K562 (cell line): ENCODE results near the gene FN1. TPM values are rescaled to one million over a fixed set of nuclear protein-coding genes. Genes with fewer than 3 reads are reported as not detected.

ENCODE experiments used
- ATAC-seq: fragments of 200-7000 bp; cut with Tn5 transposase; 3 replicates; pipeline ENCODE4 v1.9.1; 2020; ENCODE audit warnings: moderate library complexity
- BruUV-seq: library from RNA; stranded (reverse); fragments of 400-500 nt; replicated peaks from 2 replicates; lab custom pipeline; 2021; lab: Mats Ljungman, UMichigan
- CTCF ChIA-PET: fragments of 300-600 bp; formaldehyde crosslinking; extraction: SDS; loops from one replicate; lab custom pipeline; 2021; ENCODE audit warnings: low intra/inter-chr PET ratio; lab: Yijun Ruan, JAX
- POLR2A ChIA-PET: fragments of 300-600, 350-650 bp; sonication (Branson Sonifier 250); formaldehyde crosslinking; extraction: SDS; loops from one replicate; lab custom pipeline; 2021; ENCODE audit warnings: antibody characterized with exemption, inconsistent platforms; lab: Yijun Ruan, JAX
- DNase-seq, 4 experiments: peaks; one replicate each; pipeline versions ENCODE4 v3.0.0 to v3.0.0-alpha.2; 2011 to 2018; ENCODE audit warnings: low spot score in 3 of 4, mixed read lengths in 3 of 4; ENCODE audit errors: extremely low read depth in 1 of 4
- FAIRE-seq: peaks from 2 replicates; lab custom pipeline; 2011; peaks lifted over from hg19 to GRCh38; lab: Jason Lieb, UNC
- H2AFZ ChIP-seq: 2 replicates; pipeline ENCODE4 v1.6.0; 2011; ENCODE audit warnings: low read depth, low read length, control low read depth, inconsistent platforms
- H3K27ac ChIP-seq: fragments of 200-600 bp; 3 replicates; pipeline ENCODE4 v1.8.0; 2011; ENCODE audit warnings: low read depth, mild to moderate bottlenecking, control low read depth, inconsistent platforms, low read length, moderate library complexity, mixed read lengths; ENCODE audit errors: extremely low read depth
- H3K27me3 ChIP-seq, 2 experiments: fragments of 300-600 bp in 1 of 2; 2 replicates in 1 of 2; 3 replicates in 1 of 2; pipeline versions ENCODE4 v1.6.0 to v1.8.0; 2011; ENCODE audit warnings: inconsistent platforms in 2 of 2, low read length in 2 of 2, mild to moderate bottlenecking in 1 of 2, mixed read lengths in 1 of 2, moderate library complexity in 1 of 2; ENCODE audit not compliant: control insufficient read depth in 2 of 2, insufficient read depth in 2 of 2
- H3K36me3 ChIP-seq: fragments of 300-600 bp; 3 replicates; pipeline ENCODE4 v1.8.0; 2011; ENCODE audit warnings: mild to moderate bottlenecking, low read length, inconsistent platforms; ENCODE audit not compliant: control insufficient read depth, insufficient read depth
- H3K4me1 ChIP-seq, 2 experiments: fragments of 200-600 bp in 1 of 2; replicated peaks in 1 of 2; 2 replicates in 1 of 2; 3 replicates in 1 of 2; pipeline versions ENCODE4 v1.5.1 to v1.8.0; 2011; ENCODE audit warnings: inconsistent platforms in 2 of 2, low read length in 2 of 2, mild to moderate bottlenecking in 1 of 2, mixed read lengths in 1 of 2, moderate library complexity in 1 of 2; ENCODE audit not compliant: control insufficient read depth in 2 of 2, insufficient read depth in 2 of 2
- H3K4me2 ChIP-seq: 2 replicates; pipeline ENCODE4 v1.6.1; 2011; ENCODE audit warnings: low read length, control low read depth, inconsistent platforms, mixed read lengths; ENCODE audit not compliant: insufficient read depth
- H3K4me3 ChIP-seq: fragments of 200-600 bp; sonication (generic), shearing (Covaris generic); 2 replicates; pipeline ENCODE4 v1.5.1; 2016; ENCODE audit warnings: control low read depth, inconsistent platforms
- H3K79me2 ChIP-seq: fragments of 200-600 bp; 3 replicates; pipeline ENCODE4 v1.8.0; 2011; ENCODE audit warnings: low read length, inconsistent platforms; ENCODE audit not compliant: control insufficient read depth, insufficient read depth
- H3K9ac ChIP-seq, 2 experiments: 2 replicates each; pipeline versions ENCODE4 v1.6.0 to v1.6.1; 2011; ENCODE audit warnings: low read depth in 2 of 2, low read length in 2 of 2, control low read depth in 1 of 2, inconsistent platforms in 1 of 2, mild to moderate bottlenecking in 1 of 2, mixed read lengths in 1 of 2; ENCODE audit not compliant: insufficient read depth in 1 of 2
- H3K9me1 ChIP-seq: one replicate; pipeline ENCODE4 v1.6.0; 2011; ENCODE audit warnings: inconsistent platforms, mild to moderate bottlenecking, low read length, moderate library complexity; ENCODE audit not compliant: control insufficient read depth, insufficient read depth
- H3K9me3 ChIP-seq: replicated peaks from 2 replicates; pipeline ENCODE4 v1.5.1; 2011; ENCODE audit warnings: low read depth, low read length, inconsistent platforms; ENCODE audit not compliant: control insufficient read depth, insufficient read depth
- H4K20me1 ChIP-seq: replicated peaks from 2 replicates; pipeline ENCODE4 v1.6.1; 2011; ENCODE audit warnings: low read length, inconsistent platforms, mixed read lengths; ENCODE audit not compliant: control insufficient read depth, insufficient read depth
- GATAD2A ChIP-seq: fragments of 450-650 bp; IDR thresholded peaks from 2 replicates; pipeline ENCODE4 v1.6.1; 2017
- KLF1 ChIP-seq: fragments of 450-650 bp; IDR thresholded peaks from 2 replicates; pipeline ENCODE4 v1.6.1; 2016; ENCODE audit warnings: missing genetic modification characterization, missing compliant biosample characterization
- NRF1 ChIP-seq, 2 experiments: fragments of 450-650 bp; IDR thresholded peaks in 1 of 2; conservative IDR thresholded peaks in 1 of 2; 2 replicates each; pipeline ENCODE4 v1.6.1; 2014; ENCODE audit warnings: mild to moderate bottlenecking in 2 of 2
- SMAD3 ChIP-seq: fragments of 450-650 bp; formaldehyde crosslinking; conservative IDR thresholded peaks from 2 replicates; pipeline ENCODE4 v1.4.0; 2020; ENCODE audit warnings: mild to moderate bottlenecking
- ZNF586 ChIP-seq: fragments of 450-650 bp; formaldehyde crosslinking; conservative IDR thresholded peaks from 2 replicates; pipeline ENCODE4 v1.4.0; 2020; ENCODE audit warnings: mild to moderate bottlenecking, moderate library complexity
- ZNF717 ChIP-seq: fragments of 250-450 bp; sonication (Bioruptor Pico); IDR thresholded peaks from 2 replicates; pipeline ENCODE4 v1.5.0; 2021
- ZNF830 ChIP-seq: fragments of 250-450 bp; sonication (Bioruptor Pico); IDR thresholded peaks from 2 replicates; pipeline ENCODE4 v1.5.0; 2021; ENCODE audit warnings: mild to moderate bottlenecking
- WGBS: fragments of 100-300 bp; shearing (Covaris generic); methylation state at CpG from one replicate; pipeline ENCODE4 v1.1.6; 2016; ENCODE audit warnings: low coverage, mixed read lengths; ENCODE audit not compliant: insufficient coverage; ENCODE audit errors: missing lambda C conversion rate; 5-methylcytosine and 5-hydroxymethylcytosine counted together
- in situ Hi-C: fragments of 300-500 bp; cut with MboI; formaldehyde crosslinking; loops from 4 replicates; pipeline ENCODE4 v1.15.0; 2018; ENCODE audit warnings: inconsistent platforms, mixed read lengths
- intact Hi-C: fragments of 100-400 bp; cut with micrococcal nuclease; formaldehyde crosslinking; loops from 2 replicates; pipeline ENCODE4 v1.14.2; 2022
- polyA plus RNA-seq, 8 experiments: library from polyadenylated mRNA; depleted of rRNA in 4 of 8; stranded (reverse) in 5 of 8; unstranded in 3 of 8; fragments of >200 nt; fragmentation: Nextera tagmentation in 2 of 8; fragmentation: Illumina TruSeq in 1 of 8; extraction: Ambion mirVana in 2 of 8; extraction: Trizol in 1 of 8; gene quantifications; 2 replicates each; pipeline versions ENCODE4 v1.2.1 to v1.2.3, GENCODE V29; 2011 to 2014; ENCODE audit warnings: inconsistent platforms in 1 of 8, missing spikeins in 1 of 8
- total RNA-seq, 7 experiments: library from RNA; depleted of rRNA in 6 of 7; stranded (reverse); fragments of >200 nt in 6 of 7; fragmentation: Illumina TruSeq in 2 of 7; extraction: Trizol in 2 of 7; gene quantifications; 2 replicates each; pipeline versions ENCODE4 v1.2.1 to v1.2.3, GENCODE V29; 2011 to 2021; ENCODE audit warnings: low replicate concordance in 1 of 7
- TF ChIP-seq, protein P1 (sequence below): sonication (generic); formaldehyde crosslinking; IDR thresholded peaks from 2 replicates; pipeline ENCODE4 v1.8.0; 2023; ENCODE audit warnings: mild to moderate bottlenecking, missing genetic modification reagents

The FN1 gene
- total and polyA plus RNA-seq, 9 of the 15 experiments (the other 6 are each of a cell fraction or from before 2014, with no cell fraction given): 7.4 to 19.1 (median 11.2) TPM

DNA sequence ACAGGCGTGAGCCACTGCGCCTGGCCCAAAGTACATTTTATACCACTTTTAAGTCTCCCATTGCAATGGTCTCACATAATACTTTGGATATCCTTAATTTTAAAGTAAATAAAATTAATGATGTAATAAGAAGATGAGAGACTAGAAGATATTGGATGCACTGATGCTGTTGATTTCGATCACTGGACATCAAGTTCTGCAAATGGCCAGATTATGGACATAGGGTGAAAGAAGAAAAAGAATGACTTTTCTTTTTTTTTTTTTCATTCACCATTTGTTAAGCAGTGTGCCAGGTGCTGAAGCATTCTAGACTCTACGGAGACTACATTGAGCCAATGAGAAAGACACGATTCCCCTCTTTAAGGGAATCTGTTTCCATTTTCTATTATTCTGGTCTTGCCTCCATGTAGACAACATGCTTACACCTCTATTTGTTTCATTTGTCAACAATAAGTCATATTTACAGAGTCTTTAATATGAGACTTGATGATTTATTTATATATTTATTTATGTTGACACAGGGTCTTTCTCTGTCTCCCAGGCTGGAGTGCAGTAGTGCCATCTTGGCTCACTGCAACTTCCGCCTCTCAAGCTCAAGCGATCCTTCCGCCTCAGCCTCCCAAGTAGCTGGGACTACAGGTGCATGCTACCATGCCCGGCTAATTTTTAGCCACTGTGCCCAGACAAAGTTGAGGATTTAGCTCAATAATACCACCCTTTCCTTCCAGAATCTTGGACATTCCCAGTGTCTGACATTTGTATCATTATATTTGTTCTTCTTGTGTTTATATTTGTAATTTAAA is 23.7 kb downstream of the FN1 start:
- no peaks in the 10 kb centered on the region for H3K9me3 ChIP-seq
- no peaks in the 10 kb centered on the region for H3K4me1 ChIP-seq
- TF ChIP-seq NRF1 (conservative IDR thresholded peaks at IDR 0.05 in 1 of 2, IDR thresholded peaks at IDR 0.05 in 1 of 2) (no peak), ZNF830 (no peak), SMAD3 (CRISPR knock-in tag) (no peak), KLF1 (tag) (no peak), ZNF717 (CRISPR knock-in tag) (no peak), ZNF586 (CRISPR knock-in tag) (no peak), GATAD2A (no peak)
- TF ChIP-seq, protein P1, sequence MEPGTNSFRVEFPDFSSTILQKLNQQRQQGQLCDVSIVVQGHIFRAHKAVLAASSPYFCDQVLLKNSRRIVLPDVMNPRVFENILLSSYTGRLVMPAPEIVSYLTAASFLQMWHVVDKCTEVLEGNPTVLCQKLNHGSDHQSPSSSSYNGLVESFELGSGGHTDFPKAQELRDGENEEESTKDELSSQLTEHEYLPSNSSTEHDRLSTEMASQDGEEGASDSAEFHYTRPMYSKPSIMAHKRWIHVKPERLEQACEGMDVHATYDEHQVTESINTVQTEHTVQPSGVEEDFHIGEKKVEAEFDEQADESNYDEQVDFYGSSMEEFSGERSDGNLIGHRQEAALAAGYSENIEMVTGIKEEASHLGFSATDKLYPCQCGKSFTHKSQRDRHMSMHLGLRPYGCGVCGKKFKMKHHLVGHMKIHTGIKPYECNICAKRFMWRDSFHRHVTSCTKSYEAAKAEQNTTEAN (CRISPR knock-in tag): no peak
- intact Hi-C loops: no loop called here
- FAIRE-seq (no peak), ATAC-seq (no peak), DNase-seq (no peak)
- no TSS peak for BruUV-seq
- H3K4me2 ChIP-seq: no peak overlapping the region
- CTCF ChIA-PET: no interaction called here
- no peaks in the 10 kb centered on the region for H3K79me2 ChIP-seq
- WGBS: 93% methylated on average over 7 of the region's 9 CpGs
- H3K4me3 ChIP-seq: no peak overlapping the region
- no peak overlapping the region for H2AFZ ChIP-seq
- no peaks in the 10 kb centered on the region for H3K27me3 ChIP-seq
- no peaks in the 10 kb centered on the region for H3K9me1 ChIP-seq
- H4K20me1 ChIP-seq: no peaks in the 10 kb centered on the region
- no peak overlapping the region for H3K27ac ChIP-seq
- H3K9ac ChIP-seq: no peak overlapping the region
- H3K36me3 ChIP-seq: peaks cover 3% of the 10 kb centered on the region; the same call in 1 of the 3 replicates
- POLR2A ChIA-PET: no interaction called here
- in situ Hi-C loops: no loop called here
